ENCODE measurements around the gene JAZF1. TPM values are rescaled to one million over a fixed set of nuclear protein-coding genes. Genes with fewer than 3 reads are reported as not detected.

The JAZF1 gene
- total RNA-seq, 1 experiment from 2014 or later, result 9.1 TPM

GRCh38 chr7:28112467-28112866 lies 68.1 kb downstream of the JAZF1 start:
- Histone ChIP-seq H4K5ac (ENCODE audit: insufficient read length, low read depth, low read length) (no peak overlapping the region), H2BK120ac (ENCODE audit: low read depth, low read length, poor library complexity, severe bottlenecking) (no peak overlapping the region), H2AFZ (ENCODE audit: low read length) (no peak overlapping the region), H3K27ac (ENCODE audit: insufficient read length, low read depth, low read length) (no peak overlapping the region), H3K79me1 (ENCODE audit: insufficient read depth, low read depth, low read length, poor library complexity, severe bottlenecking) (no peaks in the 10 kb centered on the region), H3K4me2 (ENCODE audit: insufficient read depth, insufficient read length, low read length) (no peak overlapping the region), H3K9ac (ENCODE audit: extremely low read depth, insufficient read length, low read length) (no peak overlapping the region), H2BK12ac (ENCODE audit: insufficient read length, low read depth, low read length) (no peak overlapping the region), H3K18ac (ENCODE audit: insufficient read length, low read depth, low read length) (no peak overlapping the region), H3K4ac (ENCODE audit: low read depth, low read length) (no peak overlapping the region), H3K56ac (ENCODE audit: insufficient read length, low read depth, low read length) (no peak overlapping the region), H4K91ac (ENCODE audit: insufficient read length, low read depth, low read length) (no peak overlapping the region), H2AK5ac (ENCODE audit: insufficient read length, low read length) (no peak overlapping the region), H3K4me1 (ENCODE audit: insufficient read depth, low read length) (no peaks in the 10 kb centered on the region), H3K14ac (ENCODE audit: insufficient read depth, low read length) (no peak overlapping the region), H4K8ac (replicated peaks; ENCODE audit: insufficient read length, low read depth, low read length) (no peak overlapping the region), H2BK20ac (ENCODE audit: low read depth, low read length, poor library complexity, severe bottlenecking) (no peak overlapping the region), H3K23ac (ENCODE audit: insufficient read length, low read depth, low read length) (no peak overlapping the region), H3K23me2 (ENCODE audit: insufficient read length, low read depth, low read length, poor library complexity, severe bottlenecking) (no peaks in the 10 kb centered on the region), H3K79me2 (ENCODE audit: insufficient read depth, low read length) (no peaks in the 10 kb centered on the region), H2BK15ac (ENCODE audit: low read depth, low read length) (no peak overlapping the region), H2BK5ac (ENCODE audit: insufficient read length, low read length) (no peak overlapping the region), H3T11ph (ENCODE audit: low read length) (no peak overlapping the region), H3K9me3 (ENCODE audit: control insufficient read depth, low read depth, low read length) (no peaks in the 10 kb centered on the region), H4K20me1 (ENCODE audit: control insufficient read depth, insufficient read depth, insufficient read length) (no peaks in the 10 kb centered on the region), H3K27me3 (ENCODE audit: insufficient read depth, low read length) (no peaks in the 10 kb centered on the region)
- no peak for DNase-seq
- no peaks in the 10 kb centered on the region; a peak in 3 of 7 replicates for H3K36me3 Mint-ChIP-seq (ENCODE audit: insufficient read depth in 1 of 3, low read depth in 3 of 3)
- no peak overlapping the region for H3K27ac Mint-ChIP-seq
- no peaks in the 10 kb centered on the region for H3K9me3 Mint-ChIP-seq
- peaks cover 0 to 1% of the 10 kb centered on the region in 2 experiments; a peak in 1 of 4 replicates for H3K4me1 Mint-ChIP-seq
- TF ChIP-seq, protein P1, sequence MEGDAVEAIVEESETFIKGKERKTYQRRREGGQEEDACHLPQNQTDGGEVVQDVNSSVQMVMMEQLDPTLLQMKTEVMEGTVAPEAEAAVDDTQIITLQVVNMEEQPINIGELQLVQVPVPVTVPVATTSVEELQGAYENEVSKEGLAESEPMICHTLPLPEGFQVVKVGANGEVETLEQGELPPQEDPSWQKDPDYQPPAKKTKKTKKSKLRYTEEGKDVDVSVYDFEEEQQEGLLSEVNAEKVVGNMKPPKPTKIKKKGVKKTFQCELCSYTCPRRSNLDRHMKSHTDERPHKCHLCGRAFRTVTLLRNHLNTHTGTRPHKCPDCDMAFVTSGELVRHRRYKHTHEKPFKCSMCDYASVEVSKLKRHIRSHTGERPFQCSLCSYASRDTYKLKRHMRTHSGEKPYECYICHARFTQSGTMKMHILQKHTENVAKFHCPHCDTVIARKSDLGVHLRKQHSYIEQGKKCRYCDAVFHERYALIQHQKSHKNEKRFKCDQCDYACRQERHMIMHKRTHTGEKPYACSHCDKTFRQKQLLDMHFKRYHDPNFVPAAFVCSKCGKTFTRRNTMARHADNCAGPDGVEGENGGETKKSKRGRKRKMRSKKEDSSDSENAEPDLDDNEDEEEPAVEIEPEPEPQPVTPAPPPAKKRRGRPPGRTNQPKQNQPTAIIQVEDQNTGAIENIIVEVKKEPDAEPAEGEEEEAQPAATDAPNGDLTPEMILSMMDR (conservative IDR thresholded peaks at IDR 0.05), result no peak
- WGBS (ENCODE audit: extremely low coverage, insufficient read length, low lambda C conversion rate), result no CpG with 5 or more reads among the region's 3 CpGs
- H3K27me3 Mint-ChIP-seq (ENCODE audit: low read depth), result no peaks in the 10 kb centered on the region
- no peak overlapping the region for H3K4me3 Mint-ChIP-seq
